ENCODE measurements around the gene NRL.

DNA sequence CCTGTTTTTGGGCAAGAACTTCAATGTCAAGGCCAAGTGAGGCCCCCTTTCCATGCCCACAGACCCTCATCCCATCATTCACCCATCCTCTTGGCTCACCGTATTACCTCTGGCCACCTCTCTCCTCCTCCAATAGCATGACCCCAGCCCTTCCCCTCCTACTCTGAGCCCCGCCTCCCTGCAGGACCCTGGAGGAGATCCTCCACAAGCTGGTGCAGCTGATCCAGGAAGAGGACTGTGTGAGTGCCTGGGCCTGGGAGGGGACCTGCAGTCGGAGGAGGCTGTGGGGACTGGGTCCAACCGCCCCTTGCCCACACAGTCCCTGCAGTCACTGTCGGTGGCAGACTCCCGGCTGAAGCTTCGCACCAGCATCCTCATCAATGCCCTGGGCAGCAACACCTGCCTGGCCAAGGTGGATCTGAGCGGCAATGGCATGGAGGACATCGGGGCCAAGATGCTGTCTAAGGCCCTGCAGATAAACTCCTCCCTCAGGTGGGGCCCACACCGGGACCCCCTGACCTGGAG is 55.7 kb downstream of the NRL start:
- TF ChIP-seq, protein P1, sequence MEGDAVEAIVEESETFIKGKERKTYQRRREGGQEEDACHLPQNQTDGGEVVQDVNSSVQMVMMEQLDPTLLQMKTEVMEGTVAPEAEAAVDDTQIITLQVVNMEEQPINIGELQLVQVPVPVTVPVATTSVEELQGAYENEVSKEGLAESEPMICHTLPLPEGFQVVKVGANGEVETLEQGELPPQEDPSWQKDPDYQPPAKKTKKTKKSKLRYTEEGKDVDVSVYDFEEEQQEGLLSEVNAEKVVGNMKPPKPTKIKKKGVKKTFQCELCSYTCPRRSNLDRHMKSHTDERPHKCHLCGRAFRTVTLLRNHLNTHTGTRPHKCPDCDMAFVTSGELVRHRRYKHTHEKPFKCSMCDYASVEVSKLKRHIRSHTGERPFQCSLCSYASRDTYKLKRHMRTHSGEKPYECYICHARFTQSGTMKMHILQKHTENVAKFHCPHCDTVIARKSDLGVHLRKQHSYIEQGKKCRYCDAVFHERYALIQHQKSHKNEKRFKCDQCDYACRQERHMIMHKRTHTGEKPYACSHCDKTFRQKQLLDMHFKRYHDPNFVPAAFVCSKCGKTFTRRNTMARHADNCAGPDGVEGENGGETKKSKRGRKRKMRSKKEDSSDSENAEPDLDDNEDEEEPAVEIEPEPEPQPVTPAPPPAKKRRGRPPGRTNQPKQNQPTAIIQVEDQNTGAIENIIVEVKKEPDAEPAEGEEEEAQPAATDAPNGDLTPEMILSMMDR (IDR thresholded peaks at IDR 0.05 in 2 of 3, conservative IDR thresholded peaks at IDR 0.05 in 1 of 3; ENCODE audit: insufficient read depth in 2 of 3, low read depth in 1 of 3, low read length in 3 of 3): no peak
- TF ChIP-seq, protein P2, sequence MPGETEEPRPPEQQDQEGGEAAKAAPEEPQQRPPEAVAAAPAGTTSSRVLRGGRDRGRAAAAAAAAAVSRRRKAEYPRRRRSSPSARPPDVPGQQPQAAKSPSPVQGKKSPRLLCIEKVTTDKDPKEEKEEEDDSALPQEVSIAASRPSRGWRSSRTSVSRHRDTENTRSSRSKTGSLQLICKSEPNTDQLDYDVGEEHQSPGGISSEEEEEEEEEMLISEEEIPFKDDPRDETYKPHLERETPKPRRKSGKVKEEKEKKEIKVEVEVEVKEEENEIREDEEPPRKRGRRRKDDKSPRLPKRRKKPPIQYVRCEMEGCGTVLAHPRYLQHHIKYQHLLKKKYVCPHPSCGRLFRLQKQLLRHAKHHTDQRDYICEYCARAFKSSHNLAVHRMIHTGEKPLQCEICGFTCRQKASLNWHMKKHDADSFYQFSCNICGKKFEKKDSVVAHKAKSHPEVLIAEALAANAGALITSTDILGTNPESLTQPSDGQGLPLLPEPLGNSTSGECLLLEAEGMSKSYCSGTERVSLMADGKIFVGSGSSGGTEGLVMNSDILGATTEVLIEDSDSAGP (CRISPR knock-in tag; IDR thresholded peaks at IDR 0.05): no peak
- TF ChIP-seq, protein P3, sequence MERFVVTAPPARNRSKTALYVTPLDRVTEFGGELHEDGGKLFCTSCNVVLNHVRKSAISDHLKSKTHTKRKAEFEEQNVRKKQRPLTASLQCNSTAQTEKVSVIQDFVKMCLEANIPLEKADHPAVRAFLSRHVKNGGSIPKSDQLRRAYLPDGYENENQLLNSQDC (CRISPR knock-in tag; IDR thresholded peaks at IDR 0.05): no peak
- TF ChIP-seq MTA2 (IDR thresholded peaks at IDR 0.05; ENCODE audit: low read depth): no peak
- no peak for TF ChIP-seq IRF2 (CRISPR knock-in tag; IDR thresholded peaks at IDR 0.05)
- no peak for TF ChIP-seq CBFA2T3 (IDR thresholded peaks at IDR 0.05)
- no peak for TF ChIP-seq MAFF (IDR thresholded peaks at IDR 0.05; ENCODE audit: low read length)
- TF ChIP-seq ZNF174 (CRISPR knock-in tag; IDR thresholded peaks at IDR 0.05): no peak
- TF ChIP-seq RHOXF2B (CRISPR knock-in tag; conservative IDR thresholded peaks at IDR 0.05): no peak
- no peak for TF ChIP-seq HMGXB4 (CRISPR knock-in tag; IDR thresholded peaks at IDR 0.05)
- no peak for TF ChIP-seq EGR1 (conservative IDR thresholded peaks at IDR 0.05)
- TF ChIP-seq ZNF253 (CRISPR knock-in tag; conservative IDR thresholded peaks at IDR 0.05): no peak
- no peak for TF ChIP-seq PHF8 (IDR thresholded peaks at IDR 0.05; ENCODE audit: borderline replicate concordance, low read length)
